Smooth muscle cell (in vitro differentiated cells): ENCODE results near the gene PA2G4. TPM values are rescaled to one million over a fixed set of nuclear protein-coding genes. Genes with fewer than 3 reads are reported as not detected.
A peak's percentile ranks its signal among the peaks of the same experiment; 100 is the strongest.

Source experiments
- DNase-seq: peaks from one replicate; lab custom pipeline; 2025; ENCODE audit not compliant: unreplicated experiment; lab: John Stamatoyannopoulos, UW
- H2AFZ ChIP-seq: fragments of 200-600 bp; sonication (generic); 2 replicates; pipeline ENCODE4 v1.6.0; 2016; ENCODE audit warnings: antibody characterized with exemption, low read depth, mild to moderate bottlenecking
- H3F3A ChIP-seq: fragments of 200-600 bp; sonication (generic); 2 replicates; pipeline ENCODE4 v1.6.0; 2017; ENCODE audit warnings: antibody characterized with exemption, low read depth
- H3K27ac ChIP-seq: fragments of 200-600 bp; sonication (generic); 2 replicates; pipeline ENCODE4 v1.5.1; 2016; ENCODE audit warnings: low read depth, mild to moderate bottlenecking
- H3K27me3 ChIP-seq: fragments of 200-600 bp; sonication (generic); 2 replicates; pipeline ENCODE4 v1.6.1; 2016; ENCODE audit warnings: low read depth, mild to moderate bottlenecking
- H3K36me3 ChIP-seq: fragments of 200-600 bp; sonication (generic); 2 replicates; pipeline ENCODE4 v1.5.1; 2016; ENCODE audit warnings: low read depth
- H3K4me1 ChIP-seq: fragments of 200-600 bp; sonication (generic); 2 replicates; pipeline ENCODE4 v1.5.1; 2016; ENCODE audit warnings: low read depth
- H3K4me2 ChIP-seq: fragments of 200-600 bp; sonication (generic); 2 replicates; pipeline ENCODE4 v1.6.0; 2016; ENCODE audit warnings: mild to moderate bottlenecking
- H3K4me3 ChIP-seq: fragments of 200-600 bp; sonication (generic); 2 replicates; pipeline ENCODE4 v1.5.1; 2016; ENCODE audit warnings: mild to moderate bottlenecking
- H3K79me2 ChIP-seq: fragments of 200-600 bp; sonication (generic); 2 replicates; pipeline ENCODE4 v1.6.0; 2016; ENCODE audit warnings: low read depth, mild to moderate bottlenecking
- H3K9ac ChIP-seq: fragments of 200-600 bp; sonication (generic); 2 replicates; pipeline ENCODE4 v1.6.0; 2016; ENCODE audit warnings: low read depth
- H3K9me3 ChIP-seq: fragments of 200-600 bp; sonication (generic); replicated peaks from 2 replicates; pipeline ENCODE4 v1.5.1; 2016; ENCODE audit warnings: low read depth
- H4K20me1 ChIP-seq: fragments of 200-600 bp; sonication (generic); 2 replicates; pipeline ENCODE4 v1.6.0; 2016; ENCODE audit warnings: low read depth
- CTCF ChIP-seq: fragments of 200-600 bp; sonication (generic); IDR thresholded peaks from 2 replicates; pipeline ENCODE4 v1.5.1; 2017; ENCODE audit warnings: borderline replicate concordance, mild to moderate bottlenecking, antibody characterized with exemption; ENCODE audit not compliant: insufficient read depth, poor library complexity, severe bottlenecking
- WGBS: methylation state at CpG from one replicate; pipeline ENCODE4 v1.1.7; 2016; ENCODE audit warnings: low lambda C conversion rate; 5-methylcytosine and 5-hydroxymethylcytosine counted together
- polyA plus RNA-seq: library from polyadenylated mRNA; unstranded; fragments of >200 nt; fragmentation: Nextera tagmentation; extraction: Ambion mirVana; gene quantifications from 2 replicates; pipeline ENCODE4 v1.2.1, GENCODE V29; 2016
- total RNA-seq: library from RNA; depleted of rRNA; stranded (reverse); fragments of >200 nt; gene quantifications from 2 replicates; pipeline ENCODE4 v1.2.3, GENCODE V29; 2014

PA2G4 gene
- total and polyA plus RNA-seq, 2 experiments from 2014 or later = 99.8 to 118 TPM

- 84% methylated on average over 1 of the region's 1 CpG for WGBS
- no peak overlapping the region for H2AFZ ChIP-seq
- H3K27me3 ChIP-seq = no peaks in the 10 kb centered on the region
- no peaks in the 10 kb centered on the region for H3F3A ChIP-seq
- H3K27ac ChIP-seq = no peak overlapping the region
- peaks cover 13% of the 10 kb centered on the region for H4K20me1 ChIP-seq
- DNase-seq = no peak
- no peaks in the 10 kb centered on the region for H3K9me3 ChIP-seq
- H3K4me1 ChIP-seq = peaks cover 18% of the 10 kb centered on the region
- H3K4me3 ChIP-seq = no peak overlapping the region
- H3K36me3 ChIP-seq = no peaks in the 10 kb centered on the region
- H3K4me2 ChIP-seq = no peak overlapping the region
- TF ChIP-seq CTCF = no peak
- peaks cover 26% of the 10 kb centered on the region for H3K79me2 ChIP-seq
- H3K9ac ChIP-seq = no peak overlapping the region
Measured at GRCh38 chr12:56102683-56103065, 1.7 kb upstream of the PA2G4 start.

- H2AFZ ChIP-seq = peak overlapping the region; percentile 90
- no peak for TF ChIP-seq CTCF
- peaks cover 26% of the 10 kb centered on the region for H3K79me2 ChIP-seq
- peaks cover 13% of the 10 kb centered on the region for H4K20me1 ChIP-seq
- no peaks in the 10 kb centered on the region for H3K9me3 ChIP-seq
- no peaks in the 10 kb centered on the region for H3K27me3 ChIP-seq
- H3K4me2 ChIP-seq = peak overlapping the region; percentile 96
- peak overlapping the region; percentile 55 for H3K9ac ChIP-seq
- no peaks in the 10 kb centered on the region for H3F3A ChIP-seq
- peak overlapping the region; percentile 77 for H3K27ac ChIP-seq
- no peak for DNase-seq
- peaks cover 3% of the 10 kb centered on the region for H3K36me3 ChIP-seq
- H3K4me3 ChIP-seq = peak overlapping the region; percentile 90
- H3K4me1 ChIP-seq = peaks cover 18% of the 10 kb centered on the region
- 85% methylated on average over 6 of the region's 6 CpGs for WGBS
Measured at GRCh38 chr12:56103066-56103711, 1.2 kb upstream of the PA2G4 start.

GRCh38 chr12:56103823-56104108, 593 bp upstream of the PA2G4 start:
- H3K79me2 ChIP-seq = peaks cover 26% of the 10 kb centered on the region
- WGBS = 13% methylated on average over 8 of the region's 8 CpGs
- peak overlapping the region; percentile 77 for H3K27ac ChIP-seq
- peak overlapping the region; percentile 55 for H3K9ac ChIP-seq
- no peak for DNase-seq
- no peaks in the 10 kb centered on the region for H3K9me3 ChIP-seq
- H3K36me3 ChIP-seq = peaks cover 7% of the 10 kb centered on the region
- peak overlapping the region; percentile 90 for H2AFZ ChIP-seq
- peak overlapping the region; percentile 96 for H3K4me2 ChIP-seq
- TF ChIP-seq CTCF = no peak
- peak overlapping the region; percentile 90 for H3K4me3 ChIP-seq
- H4K20me1 ChIP-seq = peaks cover 13% of the 10 kb centered on the region
- no peaks in the 10 kb centered on the region for H3F3A ChIP-seq
- no peaks in the 10 kb centered on the region for H3K27me3 ChIP-seq
- peaks cover 18% of the 10 kb centered on the region for H3K4me1 ChIP-seq

- peaks cover 13% of the 10 kb centered on the region for H4K20me1 ChIP-seq
- H3K4me1 ChIP-seq = peaks cover 18% of the 10 kb centered on the region
- no peaks in the 10 kb centered on the region for H3K9me3 ChIP-seq
- no peak for DNase-seq
- H3K9ac ChIP-seq = peak overlapping the region; percentile 84
- H3K79me2 ChIP-seq = peaks cover 26% of the 10 kb centered on the region
- peak overlapping the region; percentile 89 for H2AFZ ChIP-seq
- peak overlapping the region; percentile 96 for H3K4me2 ChIP-seq
- no peak for TF ChIP-seq CTCF
- 2% methylated on average over 33 of the region's 40 CpGs for WGBS
- no peaks in the 10 kb centered on the region for H3K27me3 ChIP-seq
- no peaks in the 10 kb centered on the region for H3F3A ChIP-seq
- peak overlapping the region; percentile 77 for H3K27ac ChIP-seq
- peak overlapping the region; percentile 90 for H3K4me3 ChIP-seq
- H3K36me3 ChIP-seq = peaks cover 7% of the 10 kb centered on the region
Measured at GRCh38 chr12:56104815-56105608, 653 bp downstream of the PA2G4 start.
